SHP77 treated with DMSO at 0.1 percent for 48 hours (cell line): Measurements from ENCODE around the gene MYMX.
"Not testable (repeated sequence)": the region's sequence is repeated elsewhere in the genome, so short reads cannot be mapped to it uniquely, and the experiment has no call there.

Experiments
- DNase-seq: peaks from one replicate; lab custom pipeline; 2025; lab: John Stamatoyannopoulos, UW

The MYMX gene

DNA sequence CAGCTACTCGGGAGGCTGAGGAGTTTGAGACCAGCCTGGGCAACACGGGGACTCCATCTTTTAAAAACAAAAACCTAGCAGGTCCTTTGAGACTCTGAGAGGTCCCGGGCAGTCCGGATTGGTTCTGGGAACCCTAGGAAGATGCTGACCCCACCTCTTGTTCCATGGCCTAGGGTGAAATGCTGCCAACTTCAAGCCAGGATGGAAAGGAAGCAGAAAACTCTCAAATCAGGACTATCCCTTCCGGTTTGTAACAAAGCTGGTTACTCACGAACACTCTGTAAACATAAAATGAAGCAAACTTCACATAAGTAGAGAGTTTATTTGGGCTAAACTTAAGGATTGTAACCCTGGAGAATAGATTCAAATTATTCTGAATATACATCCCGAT, 30.1 kb upstream of the MYMX start:
- no peak for DNase-seq

DNA sequence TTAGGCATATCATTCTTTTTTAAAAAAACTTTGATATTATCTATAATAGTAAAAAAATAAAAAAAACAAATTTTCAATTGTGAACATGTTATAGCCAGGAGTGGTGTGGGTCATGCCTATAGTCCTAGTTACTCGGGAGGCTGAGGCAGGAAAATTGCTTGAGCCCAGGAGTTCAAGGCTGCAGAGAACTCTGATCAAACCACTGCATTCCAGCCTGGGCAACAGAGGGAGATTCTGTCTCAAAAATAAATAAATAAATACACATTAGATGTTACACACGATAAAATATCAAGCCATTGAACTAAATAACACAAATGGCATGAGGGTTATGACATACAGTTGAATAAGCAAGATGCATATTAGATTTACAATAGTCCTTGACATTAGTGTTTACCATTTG, 27.9 kb upstream of the MYMX start:
- no peak for DNase-seq

DNA sequence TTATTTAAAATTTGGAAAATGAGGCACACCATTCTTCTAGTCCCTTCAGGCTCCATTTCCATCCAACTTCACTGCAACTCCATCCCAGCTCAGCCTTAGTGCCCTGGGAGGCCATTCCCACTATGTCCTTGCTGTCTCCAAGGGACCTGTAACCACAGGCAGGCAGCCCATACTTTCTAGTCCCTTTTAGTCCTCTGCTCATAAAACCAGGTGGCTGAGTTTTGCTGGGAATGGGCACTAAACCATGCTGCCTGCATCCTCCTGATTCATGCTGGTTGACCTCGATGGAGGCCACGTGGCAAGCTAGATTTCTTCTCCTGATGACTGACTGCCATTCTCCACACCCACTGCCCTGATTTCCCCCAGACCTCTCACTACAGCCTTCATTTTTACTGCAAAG, 27.5 kb upstream of the MYMX start:
- no peak for DNase-seq

DNA sequence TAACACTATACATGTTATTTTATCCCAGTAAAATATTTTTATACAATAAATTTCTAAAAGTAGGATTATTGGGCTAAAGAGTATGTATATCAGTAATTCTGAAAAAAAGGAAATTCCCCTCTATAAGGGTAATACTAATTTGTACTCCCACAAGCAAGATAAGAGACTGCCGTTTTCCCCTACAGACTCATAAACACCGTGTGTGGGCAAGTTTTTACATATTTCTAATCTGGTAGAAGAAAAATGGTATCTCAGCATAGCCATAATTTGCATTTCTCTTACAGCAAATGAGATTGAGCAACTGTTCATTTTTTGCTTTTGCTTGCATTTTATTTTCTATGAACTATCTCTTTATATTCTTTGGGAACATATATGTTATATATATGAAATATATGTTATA, 26.0 kb upstream of the MYMX start:
- no peak for DNase-seq

DNA sequence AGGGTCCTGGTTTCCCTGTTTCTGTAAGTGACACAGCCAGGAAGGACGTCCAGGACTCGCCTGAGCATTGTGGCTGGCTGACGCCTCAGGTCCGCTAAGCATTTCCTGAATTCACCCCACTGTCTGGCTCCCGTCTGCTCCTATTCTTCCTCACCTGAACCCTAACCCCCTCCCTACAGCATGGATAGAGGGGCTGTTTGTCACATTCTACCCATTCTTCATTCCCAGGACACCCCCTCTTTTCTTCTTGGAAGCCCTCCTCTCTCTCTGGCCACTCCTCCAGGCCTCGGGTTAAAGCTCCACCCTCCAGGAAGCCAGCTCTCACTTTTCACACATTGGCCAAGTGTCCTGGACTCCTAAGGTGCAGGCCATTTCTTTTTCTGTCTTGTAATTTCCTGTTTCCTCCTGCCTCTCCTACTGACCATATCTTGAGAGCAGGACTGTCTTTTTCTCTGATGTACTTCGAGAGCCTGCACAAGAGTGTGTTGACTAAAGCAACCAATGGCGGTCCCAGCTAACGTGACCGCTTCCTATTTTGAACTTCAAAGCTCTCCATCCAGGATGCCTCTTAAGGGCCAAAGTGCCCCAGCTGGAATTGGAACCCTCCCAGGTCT, 24.2 kb upstream of the MYMX start:
- DNase-seq, result no peak

DNA sequence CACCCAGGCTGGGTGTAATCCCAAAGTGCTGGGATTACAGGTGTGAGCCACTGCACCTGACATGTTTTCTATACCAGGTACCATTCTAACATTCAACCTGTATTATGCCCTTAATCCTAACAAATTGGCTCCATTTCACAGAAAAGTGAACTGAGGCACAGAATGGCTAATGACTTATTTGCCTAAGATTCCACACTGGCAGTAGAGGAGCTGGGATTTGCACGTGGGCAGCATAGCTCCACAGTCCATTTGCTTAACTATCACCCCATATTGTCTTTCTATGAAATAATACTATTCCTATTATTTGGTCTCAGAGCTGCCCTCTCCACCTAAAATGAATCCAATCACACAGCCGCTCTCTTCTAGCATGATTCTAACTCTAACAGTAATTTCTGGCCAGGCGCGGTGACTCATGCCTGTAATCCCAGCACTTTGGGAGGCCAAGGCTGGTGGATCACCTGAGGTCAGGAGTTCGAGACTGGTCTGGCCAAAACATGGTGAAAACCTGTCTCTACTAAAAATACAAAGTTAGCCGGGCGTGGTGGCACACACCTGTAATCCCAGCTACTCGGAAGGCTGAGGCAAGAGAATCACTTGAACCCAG, 23.3 kb upstream of the MYMX start:
- no peak for DNase-seq

DNA sequence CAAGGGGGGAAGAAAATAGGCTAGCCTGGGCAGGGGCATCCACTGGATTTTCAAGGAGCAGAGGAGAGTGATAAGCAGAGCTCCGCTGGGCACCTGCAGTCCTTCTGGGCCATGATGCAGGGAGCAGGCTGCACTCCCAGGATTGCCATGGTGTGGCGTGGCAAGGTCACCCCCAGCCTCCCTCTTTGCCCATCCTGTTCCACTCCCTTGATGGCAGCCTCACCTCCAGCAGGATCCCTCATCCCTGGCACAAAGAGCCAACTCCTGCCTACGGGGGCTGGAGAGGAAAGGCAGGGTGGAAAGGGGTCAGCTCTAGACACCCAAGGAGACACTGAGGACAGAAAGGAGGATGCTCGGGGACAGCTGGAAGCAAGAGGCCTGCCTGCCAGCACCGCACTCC, 22.4 kb upstream of the MYMX start:
- DNase-seq, result no peak

DNA sequence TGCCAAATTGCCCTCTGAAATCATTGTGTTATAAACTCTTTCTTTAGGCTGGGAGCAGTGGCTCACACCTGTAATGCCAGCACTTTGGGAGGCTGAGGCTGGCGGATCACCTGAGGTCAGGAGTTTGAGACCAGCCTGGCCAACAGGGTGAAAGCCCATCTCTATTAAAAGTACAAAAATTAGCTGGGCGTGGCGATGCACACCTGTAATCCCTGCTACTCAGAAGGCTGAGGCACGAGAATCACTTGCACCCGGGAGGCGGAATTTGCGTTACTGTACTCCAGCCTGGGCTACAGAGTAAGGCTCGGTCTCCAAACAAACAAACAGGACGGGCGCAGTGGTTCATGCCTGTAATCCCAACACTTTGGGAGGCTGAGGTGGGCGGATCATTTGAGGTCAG, 20.4 kb upstream of the MYMX start:
- not testable (repeated sequence) for DNase-seq

DNA sequence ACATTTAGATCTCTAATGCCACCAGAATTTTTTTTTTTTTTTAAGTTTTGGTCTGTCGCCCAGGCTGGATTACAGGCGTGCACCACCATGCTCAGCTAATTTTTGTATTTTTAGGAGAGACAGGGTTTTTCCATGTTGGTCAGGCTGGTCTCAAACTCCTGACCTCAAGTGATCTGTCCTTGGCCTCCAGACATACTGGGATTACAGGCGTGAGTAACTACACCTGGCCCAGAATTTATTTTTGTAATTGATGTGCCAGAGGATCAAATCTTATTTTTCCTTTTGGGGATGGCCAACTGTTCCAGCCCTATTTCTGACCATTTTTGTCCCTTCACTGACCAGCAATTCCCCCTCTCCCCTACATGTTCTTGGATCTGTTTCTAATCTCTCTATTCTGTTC, 18.0 kb upstream of the MYMX start:
- no peak for DNase-seq

DNA sequence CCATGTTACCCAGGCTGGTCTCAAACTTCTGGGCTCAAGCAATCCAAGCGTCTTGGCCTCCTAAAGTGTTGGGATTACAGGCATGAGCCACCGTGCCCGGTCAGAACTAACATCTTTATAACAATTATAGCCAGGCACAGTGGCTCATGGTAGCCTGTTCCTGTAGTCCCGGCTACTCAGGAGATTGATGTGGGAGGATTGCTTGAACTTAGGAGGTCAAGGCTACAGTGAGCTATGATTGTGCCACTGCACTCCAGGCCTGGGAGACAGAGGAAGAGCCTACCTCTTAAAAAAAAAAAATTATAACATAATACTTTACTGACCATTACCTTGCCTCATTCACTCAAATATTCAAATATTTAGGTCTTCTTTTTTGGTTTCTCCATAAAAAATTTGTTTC, 16.8 kb upstream of the MYMX start:
- no peak for DNase-seq

DNA sequence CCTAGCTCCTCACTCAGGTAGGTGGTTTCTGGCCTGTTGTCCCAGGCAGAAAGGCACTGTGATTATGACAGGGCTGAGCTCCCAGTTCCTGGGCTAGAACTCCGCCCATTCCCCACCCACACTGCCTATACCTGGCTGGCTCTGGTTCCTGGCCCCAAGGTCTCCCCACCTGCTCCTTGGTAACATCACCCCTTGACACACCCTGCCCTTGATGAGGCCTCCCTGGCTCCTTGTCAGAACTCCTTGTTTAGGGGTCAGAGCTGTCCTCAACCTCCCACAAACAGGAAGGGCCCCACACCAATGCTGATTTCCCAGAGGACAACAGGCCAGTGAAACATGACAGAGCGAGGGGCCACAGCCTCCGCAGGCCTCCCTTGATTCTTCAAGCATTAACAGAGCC, 15.5 kb upstream of the MYMX start:
- DNase-seq, result no peak

DNA sequence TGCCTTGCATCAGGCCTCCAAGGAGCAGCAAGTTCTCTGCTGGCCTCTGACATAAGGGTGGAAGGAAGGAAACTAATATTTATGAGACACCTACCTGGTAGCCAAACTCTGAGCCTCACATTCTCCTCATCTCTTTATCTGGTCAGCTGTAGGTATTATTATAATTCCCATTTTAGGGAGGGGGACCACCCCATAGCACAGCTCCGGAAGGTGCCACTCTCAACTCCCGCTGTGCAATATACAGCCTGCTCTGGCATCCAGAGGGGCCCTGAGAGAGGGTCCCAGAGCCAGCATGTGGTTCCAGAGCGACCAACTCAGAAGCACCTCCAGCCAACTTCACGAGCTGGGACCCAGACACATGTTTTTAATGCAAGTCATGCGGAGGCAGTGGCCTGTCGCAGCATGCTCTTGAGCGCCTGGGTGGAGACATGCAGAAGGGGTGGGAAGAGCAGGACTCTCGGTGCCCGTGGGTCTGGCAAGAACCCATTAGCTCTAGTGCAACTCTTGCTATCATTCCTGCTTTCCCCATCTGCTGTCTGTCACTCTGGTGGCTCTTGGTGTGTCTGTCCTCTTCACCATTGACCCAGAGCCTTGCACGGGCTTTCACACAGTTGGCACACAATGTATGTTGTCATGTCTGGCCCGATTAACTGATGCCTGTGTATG, 15.0 kb upstream of the MYMX start:
- no peak for DNase-seq

DNA sequence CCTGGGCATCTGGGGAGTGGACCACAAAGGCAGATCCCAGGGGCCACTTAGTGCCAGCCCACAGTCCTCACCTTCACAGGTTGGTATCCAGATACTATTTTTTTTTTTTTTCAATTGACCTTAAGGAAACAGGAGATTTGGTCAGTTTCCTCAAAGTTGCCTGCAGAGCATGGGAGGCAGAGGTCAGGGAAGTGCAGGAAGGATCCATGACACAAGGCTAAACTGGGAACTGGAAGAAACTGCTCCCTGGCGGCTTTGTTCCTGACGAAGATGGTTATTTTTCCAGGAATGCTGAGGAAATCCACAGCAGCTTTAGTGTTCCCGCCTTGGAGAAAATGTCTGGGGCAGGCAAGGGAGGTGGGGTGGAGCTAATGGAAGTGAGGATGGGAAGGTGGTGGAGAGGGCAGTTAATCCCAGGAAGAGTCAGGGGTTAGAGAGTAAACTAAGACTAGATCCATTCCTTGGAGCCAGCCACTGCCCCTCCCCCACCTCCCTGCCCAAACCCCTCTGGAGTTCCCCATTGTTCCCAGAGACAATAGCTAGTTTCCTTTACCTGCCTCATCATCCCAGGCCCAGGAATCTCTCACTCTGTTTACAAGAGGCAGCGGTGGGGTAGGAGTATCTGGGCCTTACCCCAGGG, 14.3 kb upstream of the MYMX start:
- no peak for DNase-seq

DNA sequence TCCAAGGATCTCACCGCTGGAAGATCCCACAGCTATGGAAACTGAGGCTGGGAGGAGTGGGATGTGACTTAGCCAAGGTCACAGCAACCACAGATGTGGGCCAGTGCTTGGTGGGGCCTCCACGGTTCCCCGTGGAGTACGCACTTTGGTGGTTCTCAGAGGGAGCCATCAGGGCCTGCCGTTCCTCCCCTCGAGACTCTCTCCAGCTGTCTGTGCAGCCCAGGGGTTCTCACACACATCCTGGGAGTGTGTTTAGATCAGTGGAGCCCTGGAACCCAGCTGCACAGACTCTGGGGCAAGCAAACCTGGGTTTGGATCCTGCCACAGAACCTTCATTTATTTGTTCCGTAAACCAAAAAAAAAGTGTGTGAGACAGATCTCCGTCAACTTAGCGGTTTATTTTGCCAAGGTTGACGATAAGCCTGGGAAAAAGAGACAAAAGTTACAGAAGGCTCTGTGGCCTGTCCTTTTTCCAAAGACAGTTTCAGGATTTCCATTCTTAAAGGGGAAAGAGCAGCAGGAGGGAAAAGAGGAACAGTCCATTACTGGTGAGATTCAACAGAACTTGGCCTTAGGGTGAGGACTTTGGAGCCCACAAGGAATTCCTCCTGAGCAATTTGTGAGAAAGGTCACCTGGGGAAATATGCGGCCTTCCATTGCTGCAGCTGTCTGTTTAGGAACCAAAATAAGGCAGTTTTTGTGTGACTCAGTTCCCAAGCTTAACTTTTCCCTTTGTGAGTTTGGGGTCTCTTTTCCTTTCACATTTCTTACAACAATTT, 13.6 kb upstream of the MYMX start:
- DNase-seq, result no peak

DNA sequence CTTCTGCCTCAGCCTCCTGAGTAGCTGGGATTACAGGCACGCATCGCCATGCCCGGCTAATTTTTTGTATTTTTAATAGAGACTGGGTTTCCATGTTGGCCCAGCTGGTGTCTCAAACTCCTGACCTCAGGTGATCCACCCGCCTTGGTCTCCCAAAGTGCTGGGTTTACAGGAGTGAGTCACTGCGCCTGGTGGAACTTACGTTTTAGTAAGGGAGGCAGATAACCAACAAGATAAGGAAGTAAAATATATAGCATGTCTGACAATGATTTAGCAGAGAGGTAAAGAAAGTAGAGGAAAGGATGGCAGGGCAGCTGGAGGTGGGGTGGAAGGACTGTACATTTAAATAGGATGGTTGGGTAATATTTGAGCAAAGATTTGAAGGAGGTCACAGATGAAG, 12.8 kb upstream of the MYMX start:
- DNase-seq, result no peak

DNA sequence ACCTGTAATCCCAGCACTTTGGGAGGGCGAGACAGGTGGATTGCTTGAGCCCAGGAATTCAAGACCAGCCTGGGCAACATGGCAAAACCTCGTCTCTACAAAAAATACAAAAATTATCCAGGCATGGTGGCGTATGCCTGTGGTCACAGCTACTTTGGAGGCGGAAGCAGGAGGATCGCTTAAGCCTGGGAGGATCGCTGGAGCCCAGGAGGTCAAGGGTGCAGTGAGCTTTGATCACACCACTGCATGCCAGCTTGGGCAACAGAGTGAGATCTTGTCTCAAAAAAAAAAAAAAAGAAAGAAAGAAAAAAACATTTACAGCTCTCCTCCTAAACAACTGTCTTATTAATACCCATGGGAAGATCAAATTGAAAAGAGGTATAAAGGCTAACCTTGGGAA, 8.8 kb upstream of the MYMX start:
- no peak for DNase-seq

DNA sequence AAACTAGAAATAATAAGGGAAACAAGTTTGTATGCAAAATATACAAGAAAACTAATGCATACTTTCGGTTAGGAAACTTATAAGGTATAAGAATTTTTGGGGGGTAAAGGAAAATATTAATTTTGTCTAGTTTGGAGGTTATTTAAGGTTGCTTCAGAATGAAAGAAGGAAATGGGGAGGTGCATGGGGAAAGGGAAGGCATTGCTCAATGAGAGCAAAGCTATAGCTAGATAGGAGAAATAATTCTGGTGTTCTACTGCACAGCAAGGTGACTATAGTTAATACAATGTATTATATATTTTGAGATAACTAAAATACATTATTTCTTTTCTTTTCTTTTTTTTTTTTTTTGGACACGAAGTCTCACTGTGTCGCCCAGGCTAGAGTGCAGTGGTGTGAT, 5.4 kb upstream of the MYMX start:
- no peak for DNase-seq

DNA sequence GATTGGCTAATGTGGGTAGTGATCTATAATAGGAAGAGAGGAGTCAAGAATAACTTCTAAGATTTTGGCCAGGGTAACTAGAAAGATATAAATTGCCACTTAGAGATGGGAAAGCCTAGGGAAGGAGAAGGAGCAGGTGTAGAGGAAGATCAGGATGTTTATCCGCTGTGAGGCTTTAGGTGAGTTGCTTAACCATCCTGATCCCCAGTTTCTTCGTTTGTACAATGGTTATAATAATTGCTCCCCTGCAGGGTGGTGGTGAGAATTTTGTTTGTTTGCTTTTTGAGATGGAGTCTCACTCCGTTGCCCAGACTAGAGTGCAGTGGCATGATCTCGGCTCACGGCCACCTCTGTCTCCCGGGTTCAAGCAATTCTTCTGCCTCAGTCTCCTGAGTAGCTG, 2.4 kb upstream of the MYMX start:
- DNase-seq, result no peak

DNA sequence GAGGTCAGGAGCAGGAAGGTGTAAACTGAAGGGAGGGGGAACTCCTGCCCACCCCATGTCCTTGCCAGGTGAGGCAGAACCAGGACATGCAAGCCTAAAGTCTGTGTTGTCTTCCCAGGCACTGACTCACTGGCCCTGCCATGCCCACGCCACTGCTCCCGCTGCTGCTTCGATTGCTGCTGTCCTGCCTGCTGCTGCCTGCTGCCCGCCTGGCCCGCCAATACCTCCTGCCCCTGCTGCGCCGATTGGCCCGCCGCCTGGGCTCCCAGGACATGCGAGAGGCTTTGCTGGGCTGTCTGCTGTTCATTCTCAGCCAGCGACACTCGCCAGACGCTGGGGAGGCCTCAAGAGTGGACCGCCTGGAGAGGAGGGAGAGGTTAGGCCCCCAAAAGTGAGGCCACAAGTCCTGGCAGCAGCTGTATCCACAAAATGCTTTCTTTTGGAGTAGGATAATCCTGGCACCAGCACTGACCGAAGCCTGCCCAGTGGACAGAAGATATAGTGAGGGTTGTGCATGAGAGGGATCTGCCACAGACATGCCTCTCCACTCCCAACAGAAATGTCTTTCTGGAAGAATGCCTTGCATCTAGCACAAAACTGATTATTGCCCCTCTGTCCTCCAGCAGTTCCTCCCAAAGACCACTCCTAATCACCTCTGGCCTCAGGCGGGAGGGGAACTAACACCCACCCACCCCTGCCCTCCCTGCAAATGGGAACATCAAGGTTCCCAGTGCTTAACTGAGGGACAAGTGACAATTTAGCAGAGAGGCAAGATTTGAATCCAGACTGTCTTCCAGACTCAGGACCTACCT, 812 bp downstream of the MYMX start:
- DNase-seq, result no peak

DNA sequence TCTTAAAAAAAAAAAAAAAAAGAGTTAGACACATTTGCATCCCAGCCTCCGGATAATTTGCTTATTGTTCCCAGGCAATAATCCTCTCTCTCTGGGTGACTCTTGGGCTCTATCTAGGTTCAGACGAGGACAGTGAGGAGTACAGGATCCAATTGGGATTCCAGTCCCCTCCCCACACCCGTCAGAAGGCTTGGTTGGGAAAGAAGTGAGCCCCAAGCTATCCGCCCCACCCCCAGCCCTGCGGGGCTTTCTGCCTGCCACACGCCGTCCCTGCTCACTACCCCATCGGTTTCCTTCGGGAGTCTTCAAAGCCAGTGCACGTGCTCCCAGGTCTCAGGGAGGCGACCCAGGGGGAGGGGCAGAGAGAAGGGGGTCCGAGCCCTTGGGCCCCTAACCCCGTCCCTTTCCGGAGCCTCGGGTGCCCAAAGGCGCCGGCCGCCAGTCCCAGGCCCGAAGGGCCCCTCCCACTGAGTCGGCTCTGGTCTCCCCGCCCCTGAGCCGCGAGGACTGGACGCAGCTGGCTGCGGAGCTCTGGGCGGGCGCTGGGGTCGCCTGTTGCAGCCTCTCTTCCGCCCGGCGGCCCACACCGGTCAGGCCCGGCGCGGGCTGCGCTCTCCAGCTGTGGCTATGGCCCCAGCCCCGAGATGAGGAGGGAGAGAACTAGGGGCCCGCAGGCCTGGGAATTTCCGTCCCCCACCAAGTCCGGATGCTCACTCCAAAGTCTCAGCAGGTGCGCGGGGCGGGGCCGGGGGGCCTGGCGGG, 2.5 kb downstream of the MYMX start:
- peak; percentile 31 for DNase-seq
